HepG2 (cell line): Measurements from ENCODE around the gene LRPAP1. TPM values are rescaled to one million over a fixed set of nuclear protein-coding genes. Genes with fewer than 3 reads are reported as not detected.

Experiments
- ATAC-seq: fragments of 200-7000 bp; cut with Tn5 transposase; 3 replicates; pipeline ENCODE4 v1.9.1; 2020; ENCODE audit warnings: mild to moderate bottlenecking, moderate library complexity
- BruUV-seq: library from RNA; stranded (reverse); fragments of 400-500 nt; replicated peaks from 2 replicates; lab custom pipeline; 2021; lab: Mats Ljungman, UMichigan
- CTCF ChIA-PET: fragments of 300-600 bp; formaldehyde crosslinking; extraction: SDS; loops from one replicate; lab custom pipeline; 2021; ENCODE audit warnings: low total read pairs, inconsistent platforms, low intra/inter-chr PET ratio; lab: Yijun Ruan, JAX
- POLR2A ChIA-PET: fragments of 350-600 bp; sonication (Branson Sonifier 250); formaldehyde crosslinking; loops from one replicate; lab custom pipeline; 2020; ENCODE audit warnings: antibody characterized with exemption, inconsistent platforms; lab: Yijun Ruan, JAX
- DNase-seq: peaks from one replicate; pipeline ENCODE4 v3.0.0-alpha.2; 2015; ENCODE audit warnings: low spot score
- FAIRE-seq: peaks from 3 replicates; lab custom pipeline; 2011; peaks lifted over from hg19 to GRCh38; lab: Jason Lieb, UNC
- H2AFZ ChIP-seq: one replicate; pipeline ENCODE4 v1.6.1; 2011; ENCODE audit warnings: low read length, inconsistent platforms
- H3K27ac ChIP-seq: fragments of 300-600 bp; 3 replicates; pipeline ENCODE4 v1.8.0; 2011; ENCODE audit warnings: mixed run types, mild to moderate bottlenecking, mixed read lengths, low read length, inconsistent platforms; ENCODE audit not compliant: insufficient read depth; ENCODE audit errors: extremely low read length
- H3K27me3 ChIP-seq, 2 experiments: fragments of 200-600 bp in 1 of 2; 2 replicates in 1 of 2; 3 replicates in 1 of 2; pipeline versions ENCODE4 v1.6.0 to v1.8.0; 2011; ENCODE audit warnings: low read length in 2 of 2, mild to moderate bottlenecking in 2 of 2, moderate library complexity in 2 of 2, inconsistent platforms in 1 of 2; ENCODE audit not compliant: insufficient read depth in 2 of 2, control insufficient read depth in 1 of 2
- H3K36me3 ChIP-seq, 2 experiments: fragments of 200-600 bp in 1 of 2; replicated peaks in 1 of 2; 2 replicates in 1 of 2; 3 replicates in 1 of 2; pipeline versions ENCODE4 v1.5.1 to v1.8.0; 2011; ENCODE audit warnings: low read length in 2 of 2, inconsistent platforms in 1 of 2; ENCODE audit not compliant: insufficient read depth in 2 of 2, control insufficient read depth in 1 of 2
- H3K4me1 ChIP-seq: 2 replicates; pipeline ENCODE4 v1.5.1; 2012; ENCODE audit warnings: low read length, inconsistent platforms; ENCODE audit not compliant: insufficient read depth
- H3K4me2 ChIP-seq: 2 replicates; pipeline ENCODE4 v1.6.0; 2011; ENCODE audit warnings: low read depth, low read length, inconsistent platforms
- H3K4me3 ChIP-seq, 3 experiments: fragments of 200-600 bp in 1 of 3; sonication (generic), shearing (Covaris generic) in 1 of 3; replicated peaks in 1 of 3; 2 replicates each; pipeline ENCODE4 v1.5.1; 2011 to 2016; ENCODE audit warnings: low read length in 3 of 3, inconsistent platforms in 2 of 3, low read depth in 2 of 3, mild to moderate bottlenecking in 2 of 3, control low read depth in 1 of 3, mixed read lengths in 1 of 3; ENCODE audit not compliant: insufficient read depth in 1 of 3
- H3K79me2 ChIP-seq: one replicate; pipeline ENCODE4 v1.6.1; 2011; ENCODE audit warnings: low read length, inconsistent platforms; ENCODE audit not compliant: insufficient read depth
- H3K9ac ChIP-seq: 2 replicates; pipeline ENCODE4 v1.6.0; 2011; ENCODE audit warnings: mild to moderate bottlenecking, low read depth, low read length, inconsistent platforms; ENCODE audit not compliant: insufficient read depth
- H3K9me3 ChIP-seq: 2 replicates; pipeline ENCODE4 v1.5.1; 2012; ENCODE audit warnings: mild to moderate bottlenecking, low read length
- H4K20me1 ChIP-seq: 2 replicates; pipeline ENCODE4 v1.6.0; 2011; ENCODE audit warnings: inconsistent platforms, mild to moderate bottlenecking, low read length, moderate library complexity; ENCODE audit not compliant: insufficient read depth
- ARNTL ChIP-seq: sonication (generic); formaldehyde crosslinking; IDR thresholded peaks from 2 replicates; pipeline ENCODE4 v1.4.0; 2020; ENCODE audit warnings: mild to moderate bottlenecking, missing genetic modification reagents
- CENPT ChIP-seq: sonication (generic); formaldehyde crosslinking; IDR thresholded peaks from 2 replicates; pipeline ENCODE4 v1.8.0; 2022; ENCODE audit warnings: low read depth, mild to moderate bottlenecking, moderate library complexity, missing genetic modification reagents
- FOSL1 ChIP-seq: sonication (generic); formaldehyde crosslinking; IDR thresholded peaks from 2 replicates; pipeline ENCODE4 v1.9.0; 2021; ENCODE audit warnings: missing genetic modification reagents, borderline replicate concordance
- FOXJ3 ChIP-seq: sonication (generic); formaldehyde crosslinking; IDR thresholded peaks from 2 replicates; pipeline ENCODE4 v1.4.0; 2020; ENCODE audit warnings: missing genetic modification reagents, mild to moderate bottlenecking, borderline replicate concordance
- GPN1 ChIP-seq: sonication (generic); formaldehyde crosslinking; IDR thresholded peaks from 2 replicates; pipeline ENCODE4 v1.5.1; 2020; ENCODE audit warnings: missing genetic modification reagents, borderline replicate concordance
- HOXA7 ChIP-seq: sonication (generic); formaldehyde crosslinking; IDR thresholded peaks from 2 replicates; pipeline ENCODE4 v1.8.1; 2022; ENCODE audit warnings: mild to moderate bottlenecking, missing genetic modification reagents, moderate library complexity
- KMT2B ChIP-seq: IDR thresholded peaks from 2 replicates; pipeline ENCODE4 v1.6.1; 2016; ENCODE audit warnings: missing genetic modification reagents, missing compliant biosample characterization
- MAFF ChIP-seq: IDR thresholded peaks from 2 replicates; pipeline ENCODE4 v1.6.1; 2011; ENCODE audit warnings: low read depth, low read length, improper control_type of control experiment
- NFKB2 ChIP-seq: sonication (generic); formaldehyde crosslinking; IDR thresholded peaks from 2 replicates; pipeline ENCODE4 v1.4.0; 2020; ENCODE audit warnings: missing genetic modification reagents, borderline replicate concordance
- POLR2A ChIP-seq, 2 experiments: IDR thresholded peaks; 2 replicates each; pipeline ENCODE4 v1.6.1; 2011; ENCODE audit warnings: low read depth in 2 of 2, low read length in 2 of 2, mild to moderate bottlenecking in 1 of 2, moderate library complexity in 1 of 2; ENCODE audit not compliant: insufficient read depth in 1 of 2
- RFX3 ChIP-seq: IDR thresholded peaks from 2 replicates; pipeline ENCODE4 v1.6.1; 2016; ENCODE audit warnings: missing biosample characterization, missing genetic modification reagents
- RFXANK ChIP-seq: IDR thresholded peaks from 2 replicates; pipeline ENCODE4 v1.6.1; 2016
- U2AF1 ChIP-seq: fragments of 200-400 bp; formaldehyde crosslinking; optimal IDR thresholded peaks from 2 replicates; pipeline ENCODE3; 2017; ENCODE audit warnings: mild to moderate bottlenecking, low read depth, low read length
- ZBTB1 ChIP-seq: sonication (generic); formaldehyde crosslinking; IDR thresholded peaks from 2 replicates; pipeline ENCODE4 v1.4.0; 2020; ENCODE audit warnings: missing genetic modification reagents, borderline replicate concordance
- ZMYM3 ChIP-seq: sonication (generic); formaldehyde crosslinking; IDR thresholded peaks from 2 replicates; pipeline ENCODE4 v1.5.1; 2020; ENCODE audit warnings: mild to moderate bottlenecking, missing genetic modification reagents
- ZNF264 ChIP-seq: sonication (generic); formaldehyde crosslinking; IDR thresholded peaks from 2 replicates; pipeline ENCODE4 v1.4.0; 2020; ENCODE audit warnings: missing genetic modification reagents
- ZSCAN21 ChIP-seq: sonication (generic); formaldehyde crosslinking; IDR thresholded peaks from 2 replicates; pipeline ENCODE4 v1.8.0; 2022; ENCODE audit warnings: mild to moderate bottlenecking, missing genetic modification reagents, moderate library complexity, borderline replicate concordance
- WGBS: methylation state at CpG from one replicate; pipeline ENCODE4 v1.1.6; 2017; ENCODE audit warnings: low lambda C conversion rate; 5-methylcytosine and 5-hydroxymethylcytosine counted together
- in situ Hi-C: cut with HindIII; loops from 2 replicates; pipeline ENCODE4 v1.10.0; 2017; ENCODE audit warnings: low pct_unique_long_range_greater_than_20kb; ENCODE audit not compliant: extremely low pct_ligation_motif_present
- intact Hi-C: fragments of 100-400 bp; cut with micrococcal nuclease; formaldehyde crosslinking; loops from one replicate; pipeline ENCODE4 v1.10.0; 2022; ENCODE audit not compliant: unreplicated experiment
- polyA plus RNA-seq, 8 experiments: library from polyadenylated mRNA; depleted of rRNA in 3 of 8; stranded (reverse) in 7 of 8; unstranded in 1 of 8; fragments of >200 nt; fragmentation: Illumina TruSeq in 4 of 8; extraction: Trizol in 4 of 8; gene quantifications; 2 replicates each; pipeline versions ENCODE4 v1.2.1 to v1.2.3, GENCODE V29; 2011 to 2016; ENCODE audit warnings: low read depth in 4 of 8, missing spikeins in 1 of 8, mixed read lengths in 1 of 8; ENCODE audit not compliant: insufficient read depth in 1 of 8
- total RNA-seq, 5 experiments: library from RNA; depleted of rRNA; stranded (reverse); fragments of >200 nt; fragmentation: Illumina TruSeq; extraction: Trizol; gene quantifications; 2 replicates each; pipeline ENCODE4 v1.2.3, GENCODE V29; 2016; ENCODE audit warnings: low read depth in 1 of 5
- TF ChIP-seq, protein P1 (sequence below): IDR thresholded peaks from 2 replicates; pipeline ENCODE4 v1.6.1; 2016; ENCODE audit warnings: low read depth, missing genetic modification reagents, missing compliant biosample characterization
- TF ChIP-seq, protein P2 (sequence below): IDR thresholded peaks from 2 replicates; pipeline ENCODE4 v1.6.1; 2016; ENCODE audit warnings: mild to moderate bottlenecking, missing biosample characterization, missing genetic modification reagents

LRPAP1 gene
- total and polyA plus RNA-seq, 2 of the 13 experiments (the other 11 are each of a cell fraction or from before 2014, with no cell fraction given), result 153 to 191 TPM

DNA sequence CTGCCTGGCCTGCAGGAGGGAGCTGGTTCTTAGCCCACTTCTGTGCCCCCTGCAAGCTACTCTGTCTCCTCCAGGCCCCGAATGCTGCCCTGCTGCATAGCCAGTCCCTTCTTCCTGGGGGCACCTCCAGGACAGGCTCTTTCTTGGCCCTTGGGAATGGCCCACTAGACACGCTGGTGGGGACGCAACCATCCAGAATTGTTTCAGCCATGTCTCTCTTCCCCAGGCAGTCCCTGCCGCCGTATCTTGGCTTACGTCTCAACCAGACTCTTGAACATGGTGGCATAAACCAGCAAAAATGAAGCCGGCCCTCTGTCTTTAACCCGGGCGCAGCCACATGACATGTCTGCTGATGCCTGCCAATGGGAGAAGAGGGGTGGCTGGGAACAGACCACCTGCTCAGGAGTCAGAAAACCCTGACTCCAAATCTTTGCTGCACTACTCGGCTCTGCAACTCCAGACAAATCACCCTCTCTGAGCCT, 9.0 kb downstream of the LRPAP1 start:
- Histone ChIP-seq H3K9ac (no peak overlapping the region), H3K4me3 (no peak overlapping the region), H3K27me3 (no peaks in the 10 kb centered on the region), H3K36me3 (peaks cover 43 to 66% of the 10 kb centered on the region in 2 experiments), H3K9me3 (no peaks in the 10 kb centered on the region), H4K20me1 (no peaks in the 10 kb centered on the region; the same call in 1 of the 2 replicates), H3K4me1 (no peaks in the 10 kb centered on the region), H3K79me2 (peaks cover 8% of the 10 kb centered on the region), H3K4me2 (no peak overlapping the region), H2AFZ (no peak overlapping the region), H3K27ac (no peak overlapping the region)
- intact Hi-C loops, result no loop called here
- TF ChIP-seq KMT2B (CRISPR knock-in tag) (no peak), CENPT (CRISPR knock-in tag) (no peak), ARNTL (CRISPR knock-in tag) (no peak), HOXA7 (CRISPR knock-in tag) (no peak), ZSCAN21 (CRISPR knock-in tag) (no peak), NFKB2 (CRISPR knock-in tag) (no peak), POLR2A (IDR thresholded peaks at IDR 0.05; ENCODE audit: insufficient read depth in 1 of 2, low read depth in 2 of 2, low read length in 2 of 2) (no peak), ZBTB1 (CRISPR knock-in tag) (no peak), GPN1 (CRISPR knock-in tag) (no peak), RFXANK (no peak), ZMYM3 (CRISPR knock-in tag) (no peak), MAFF (no peak), FOXJ3 (CRISPR knock-in tag) (no peak), U2AF1 (no peak), ZNF264 (CRISPR knock-in tag) (no peak), RFX3 (CRISPR knock-in tag) (no peak), FOSL1 (CRISPR knock-in tag) (no peak)
- TF ChIP-seq, protein P1, sequence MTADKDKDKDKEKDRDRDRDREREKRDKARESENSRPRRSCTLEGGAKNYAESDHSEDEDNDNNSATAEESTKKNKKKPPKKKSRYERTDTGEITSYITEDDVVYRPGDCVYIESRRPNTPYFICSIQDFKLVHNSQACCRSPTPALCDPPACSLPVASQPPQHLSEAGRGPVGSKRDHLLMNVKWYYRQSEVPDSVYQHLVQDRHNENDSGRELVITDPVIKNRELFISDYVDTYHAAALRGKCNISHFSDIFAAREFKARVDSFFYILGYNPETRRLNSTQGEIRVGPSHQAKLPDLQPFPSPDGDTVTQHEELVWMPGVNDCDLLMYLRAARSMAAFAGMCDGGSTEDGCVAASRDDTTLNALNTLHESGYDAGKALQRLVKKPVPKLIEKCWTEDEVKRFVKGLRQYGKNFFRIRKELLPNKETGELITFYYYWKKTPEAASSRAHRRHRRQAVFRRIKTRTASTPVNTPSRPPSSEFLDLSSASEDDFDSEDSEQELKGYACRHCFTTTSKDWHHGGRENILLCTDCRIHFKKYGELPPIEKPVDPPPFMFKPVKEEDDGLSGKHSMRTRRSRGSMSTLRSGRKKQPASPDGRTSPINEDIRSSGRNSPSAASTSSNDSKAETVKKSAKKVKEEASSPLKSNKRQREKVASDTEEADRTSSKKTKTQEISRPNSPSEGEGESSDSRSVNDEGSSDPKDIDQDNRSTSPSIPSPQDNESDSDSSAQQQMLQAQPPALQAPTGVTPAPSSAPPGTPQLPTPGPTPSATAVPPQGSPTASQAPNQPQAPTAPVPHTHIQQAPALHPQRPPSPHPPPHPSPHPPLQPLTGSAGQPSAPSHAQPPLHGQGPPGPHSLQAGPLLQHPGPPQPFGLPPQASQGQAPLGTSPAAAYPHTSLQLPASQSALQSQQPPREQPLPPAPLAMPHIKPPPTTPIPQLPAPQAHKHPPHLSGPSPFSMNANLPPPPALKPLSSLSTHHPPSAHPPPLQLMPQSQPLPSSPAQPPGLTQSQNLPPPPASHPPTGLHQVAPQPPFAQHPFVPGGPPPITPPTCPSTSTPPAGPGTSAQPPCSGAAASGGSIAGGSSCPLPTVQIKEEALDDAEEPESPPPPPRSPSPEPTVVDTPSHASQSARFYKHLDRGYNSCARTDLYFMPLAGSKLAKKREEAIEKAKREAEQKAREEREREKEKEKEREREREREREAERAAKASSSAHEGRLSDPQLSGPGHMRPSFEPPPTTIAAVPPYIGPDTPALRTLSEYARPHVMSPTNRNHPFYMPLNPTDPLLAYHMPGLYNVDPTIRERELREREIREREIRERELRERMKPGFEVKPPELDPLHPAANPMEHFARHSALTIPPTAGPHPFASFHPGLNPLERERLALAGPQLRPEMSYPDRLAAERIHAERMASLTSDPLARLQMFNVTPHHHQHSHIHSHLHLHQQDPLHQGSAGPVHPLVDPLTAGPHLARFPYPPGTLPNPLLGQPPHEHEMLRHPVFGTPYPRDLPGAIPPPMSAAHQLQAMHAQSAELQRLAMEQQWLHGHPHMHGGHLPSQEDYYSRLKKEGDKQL (CRISPR knock-in tag), result no peak
- TF ChIP-seq, protein P2, sequence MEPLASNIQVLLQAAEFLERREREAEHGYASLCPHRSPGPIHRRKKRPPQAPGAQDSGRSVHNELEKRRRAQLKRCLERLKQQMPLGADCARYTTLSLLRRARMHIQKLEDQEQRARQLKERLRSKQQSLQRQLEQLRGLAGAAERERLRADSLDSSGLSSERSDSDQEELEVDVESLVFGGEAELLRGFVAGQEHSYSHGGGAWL (CRISPR knock-in tag), result no peak
- DNase-seq (no peak), ATAC-seq (no peak), FAIRE-seq (no peak)
- BruUV-seq, result no TSS peak
- ChIA-PET POLR2A (no interaction called here), CTCF (no interaction called here)
- in situ Hi-C loops, result no loop called here
- 94% methylated on average over 10 of the region's 10 CpGs for WGBS
